ENCODE data around the gene PBXIP1. TPM values are rescaled to one million over a fixed set of nuclear protein-coding genes. Genes with fewer than 3 reads are reported as not detected.

The PBXIP1 gene
- total RNA-seq, 2 experiments from 2014 or later = 12.2 to 13.2 TPM

GRCh38 chr1:154958681-154959425 is 3.0 kb upstream of the PBXIP1 start:
- Mint-ChIP-seq H3K27me3 (no peaks in the 10 kb centered on the region), H3K4me1 (peaks cover 56% of the 10 kb centered on the region), H3K9me3 (no peaks in the 10 kb centered on the region), H3K27ac (peak overlapping the region; percentile 62), H3K4me3 (no peak overlapping the region), H3K36me3 (peaks cover 15% of the 10 kb centered on the region)
- no peak for DNase-seq

GRCh38 chr1:154958036-154958435 is 2.1 kb upstream of the PBXIP1 start:
- no peaks in the 10 kb centered on the region for H3K27me3 Mint-ChIP-seq
- H3K27ac Mint-ChIP-seq = no peak overlapping the region
- no peaks in the 10 kb centered on the region for H3K9me3 Mint-ChIP-seq
- peaks cover 61% of the 10 kb centered on the region for H3K4me1 Mint-ChIP-seq
- H3K36me3 Mint-ChIP-seq = peaks cover 9% of the 10 kb centered on the region
- DNase-seq = no peak
- no peak overlapping the region for H3K4me3 Mint-ChIP-seq

GRCh38 chr1:154957091-154957657 is 1.3 kb upstream of the PBXIP1 start:
- no peaks in the 10 kb centered on the region for H3K27me3 Mint-ChIP-seq
- peak overlapping the region; percentile 23 for H3K27ac Mint-ChIP-seq
- H3K9me3 Mint-ChIP-seq = no peaks in the 10 kb centered on the region
- peaks cover 6% of the 10 kb centered on the region for H3K36me3 Mint-ChIP-seq
- no peak overlapping the region for H3K4me3 Mint-ChIP-seq
- no peak for DNase-seq
- peaks cover 63% of the 10 kb centered on the region for H3K4me1 Mint-ChIP-seq

- H3K27ac Mint-ChIP-seq = peak overlapping the region; percentile 94
- no peak for DNase-seq
- H3K4me3 Mint-ChIP-seq = peak overlapping the region; percentile 89
Measured at GRCh38 chr1:154956544-154956941, 644 bp upstream of the PBXIP1 start.

GRCh38 chr1:154955039-154955717 is 721 bp downstream of the PBXIP1 start:
- Mint-ChIP-seq H3K4me1 (peaks cover 70% of the 10 kb centered on the region), H3K27ac (peak overlapping the region; percentile 94), H3K4me3 (peak overlapping the region; percentile 89), H3K27me3 (no peaks in the 10 kb centered on the region), H3K36me3 (peaks cover 5% of the 10 kb centered on the region), H3K9me3 (no peaks in the 10 kb centered on the region)
- DNase-seq = peak; percentile 83

More at GRCh38 chr1:154956544-154956941, 644 bp upstream of the PBXIP1 start:
- Mint-ChIP-seq H3K9me3 (no peaks in the 10 kb centered on the region), H3K27me3 (no peaks in the 10 kb centered on the region), H3K4me1 (peaks cover 68% of the 10 kb centered on the region), H3K36me3 (peaks cover 5% of the 10 kb centered on the region)

GRCh38 chr1:154954541-154954940 is 1.4 kb downstream of the PBXIP1 start:
- Mint-ChIP-seq H3K4me3 (peak overlapping the region; percentile 89), H3K36me3 (peaks cover 2% of the 10 kb centered on the region)

GRCh38 chr1:154953611-154954038 is 2.3 kb downstream of the PBXIP1 start:
- DNase-seq = no peak
- Mint-ChIP-seq H3K4me3 (peak overlapping the region; percentile 9), H3K36me3 (peaks cover 2% of the 10 kb centered on the region), H3K9me3 (no peaks in the 10 kb centered on the region), H3K27ac (peak overlapping the region; percentile 94), H3K4me1 (peaks cover 74% of the 10 kb centered on the region), H3K27me3 (no peaks in the 10 kb centered on the region)

More at GRCh38 chr1:154954541-154954940, 1.4 kb downstream of the PBXIP1 start:
- Mint-ChIP-seq H3K9me3 (no peaks in the 10 kb centered on the region), H3K27ac (peak overlapping the region; percentile 94), H3K4me1 (peaks cover 70% of the 10 kb centered on the region), H3K27me3 (no peaks in the 10 kb centered on the region)
- DNase-seq = no peak

GRCh38 chr1:154952664-154953063 is 3.2 kb downstream of the PBXIP1 start:
- Mint-ChIP-seq H3K4me3 (peak overlapping the region; percentile 75), H3K36me3 (peaks cover 2% of the 10 kb centered on the region), H3K4me1 (peaks cover 72% of the 10 kb centered on the region), H3K9me3 (no peaks in the 10 kb centered on the region), H3K27ac (peak overlapping the region; percentile 94), H3K27me3 (no peaks in the 10 kb centered on the region)
- no peak for DNase-seq

GRCh38 chr1:154951901-154952657 is 3.8 kb downstream of the PBXIP1 start:
- peaks cover 69% of the 10 kb centered on the region for H3K4me1 Mint-ChIP-seq
- H3K27me3 Mint-ChIP-seq = no peaks in the 10 kb centered on the region
- peak; percentile 62 for DNase-seq
- H3K9me3 Mint-ChIP-seq = no peaks in the 10 kb centered on the region
- H3K27ac Mint-ChIP-seq = peak overlapping the region; percentile 94
- peak overlapping the region; percentile 75 for H3K4me3 Mint-ChIP-seq
- H3K36me3 Mint-ChIP-seq = peaks cover 2% of the 10 kb centered on the region

- H3K4me3 Mint-ChIP-seq = no peak overlapping the region
- H3K36me3 Mint-ChIP-seq = peaks cover 2% of the 10 kb centered on the region
- peaks cover 44% of the 10 kb centered on the region for H3K4me1 Mint-ChIP-seq
- no peaks in the 10 kb centered on the region for H3K9me3 Mint-ChIP-seq
- H3K27ac Mint-ChIP-seq = peak overlapping the region; percentile 35
- H3K27me3 Mint-ChIP-seq = no peaks in the 10 kb centered on the region
- DNase-seq = no peak
Measured at GRCh38 chr1:154948079-154948478, 7.8 kb downstream of the PBXIP1 start.

- Mint-ChIP-seq H3K27me3 (no peaks in the 10 kb centered on the region), H3K4me3 (no peak overlapping the region), H3K36me3 (no peaks in the 10 kb centered on the region), H3K4me1 (peaks cover 44% of the 10 kb centered on the region), H3K9me3 (no peaks in the 10 kb centered on the region), H3K27ac (peak overlapping the region; percentile 0)
- DNase-seq = no peak
Measured at GRCh38 chr1:154945962-154946850, 9.7 kb downstream of the PBXIP1 start.

- Mint-ChIP-seq H3K27ac (no peak overlapping the region), H3K4me1 (peaks cover 44% of the 10 kb centered on the region), H3K9me3 (no peaks in the 10 kb centered on the region), H3K27me3 (no peaks in the 10 kb centered on the region), H3K36me3 (no peaks in the 10 kb centered on the region), H3K4me3 (no peak overlapping the region)
- DNase-seq = no peak
Measured at GRCh38 chr1:154945160-154945961, 10.5 kb downstream of the PBXIP1 start.

- Mint-ChIP-seq H3K4me3 (no peak overlapping the region), H3K27me3 (no peaks in the 10 kb centered on the region), H3K4me1 (peaks cover 50% of the 10 kb centered on the region), H3K36me3 (no peaks in the 10 kb centered on the region), H3K27ac (no peak overlapping the region), H3K9me3 (no peaks in the 10 kb centered on the region)
- DNase-seq = no peak
Measured at GRCh38 chr1:154944401-154945159, 11.3 kb downstream of the PBXIP1 start.
